GM08714 (cell line): ENCODE results near the gene PLA2G2C.
"Not testable (repeated sequence)": the region's sequence is repeated elsewhere in the genome, so short reads cannot be mapped to it uniquely, and the experiment has no call there.

Experiments
- H3K4me3 ChIP-seq: fragments of 200-500 bp; sonication (Bioruptor generic); 2 replicates; pipeline ENCODE4 v1.5.1; 2014; ENCODE audit warnings: mild to moderate bottlenecking, low read length, inconsistent platforms
- ZNF274 ChIP-seq: IDR thresholded peaks from 2 replicates; pipeline ENCODE4 v1.6.1; 2012; ENCODE audit warnings: mild to moderate bottlenecking, low read depth, low read length

PLA2G2C gene, protein sequence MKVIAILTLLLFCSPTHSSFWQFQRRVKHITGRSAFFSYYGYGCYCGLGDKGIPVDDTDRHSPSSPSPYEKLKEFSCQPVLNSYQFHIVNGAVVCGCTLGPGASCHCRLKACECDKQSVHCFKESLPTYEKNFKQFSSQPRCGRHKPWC

DNA sequence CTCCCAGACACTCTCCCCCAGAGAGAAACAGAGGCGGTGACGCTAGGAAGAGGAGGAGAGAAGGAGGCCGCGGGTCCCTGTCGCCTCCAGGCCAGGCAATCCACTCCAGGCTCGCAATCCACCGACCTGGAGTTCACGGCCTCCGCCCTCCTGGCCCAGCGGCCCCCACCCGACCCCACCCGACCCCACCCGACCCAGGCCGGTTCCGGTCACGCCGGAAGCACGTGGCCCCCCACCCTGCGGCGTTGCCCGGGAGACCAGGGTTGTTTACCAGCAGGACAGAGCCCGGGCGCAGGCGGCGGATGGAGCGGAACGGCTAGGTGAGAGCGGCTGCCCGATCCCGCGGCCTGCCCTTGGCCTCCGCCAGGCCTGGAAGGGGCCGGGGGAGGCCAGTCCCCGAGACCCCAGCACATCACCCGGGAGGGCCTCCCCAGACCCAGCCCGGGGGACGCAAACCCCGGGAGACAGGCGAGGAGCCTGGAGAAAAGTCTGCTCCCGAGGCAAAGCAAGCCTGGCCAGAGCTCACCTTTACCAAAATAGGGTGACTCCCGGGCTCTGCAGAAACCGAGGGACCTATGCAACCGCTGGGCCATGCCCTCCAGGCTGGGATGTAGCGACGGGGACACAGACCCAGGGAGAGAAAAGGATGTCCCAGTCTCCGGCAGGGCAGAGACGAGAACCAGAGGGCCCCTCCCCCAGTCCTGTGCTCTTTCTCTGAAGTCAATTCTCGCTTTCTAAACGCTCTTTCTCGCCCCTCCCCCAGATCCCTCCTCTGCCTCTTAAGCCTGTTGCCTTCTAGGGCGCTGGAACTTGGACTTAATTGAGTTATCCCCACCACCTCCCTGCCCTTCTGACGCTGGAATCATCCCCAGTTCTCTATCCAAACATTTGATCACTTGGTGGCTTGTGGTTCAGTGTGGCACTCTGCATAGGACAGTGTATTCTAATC lies at the start of gene PLA2G2C, which contains the start of gene UBXN10:
TSS of gene PLA2G2C (minus strand) at position 685 of the 949 bp plus-strand sequence. CDS start 9,155 bp downstream, outside the sequence.
TSS of gene UBXN10 (plus strand) at position 263 of the 949 bp plus-strand sequence. CDS start 4,466 bp downstream, outside the sequence.
- no peak for TF ChIP-seq ZNF274
- no peak within 1 kb of the TSS; the same call in 1 of the 2 replicates for H3K4me3 ChIP-seq

DNA sequence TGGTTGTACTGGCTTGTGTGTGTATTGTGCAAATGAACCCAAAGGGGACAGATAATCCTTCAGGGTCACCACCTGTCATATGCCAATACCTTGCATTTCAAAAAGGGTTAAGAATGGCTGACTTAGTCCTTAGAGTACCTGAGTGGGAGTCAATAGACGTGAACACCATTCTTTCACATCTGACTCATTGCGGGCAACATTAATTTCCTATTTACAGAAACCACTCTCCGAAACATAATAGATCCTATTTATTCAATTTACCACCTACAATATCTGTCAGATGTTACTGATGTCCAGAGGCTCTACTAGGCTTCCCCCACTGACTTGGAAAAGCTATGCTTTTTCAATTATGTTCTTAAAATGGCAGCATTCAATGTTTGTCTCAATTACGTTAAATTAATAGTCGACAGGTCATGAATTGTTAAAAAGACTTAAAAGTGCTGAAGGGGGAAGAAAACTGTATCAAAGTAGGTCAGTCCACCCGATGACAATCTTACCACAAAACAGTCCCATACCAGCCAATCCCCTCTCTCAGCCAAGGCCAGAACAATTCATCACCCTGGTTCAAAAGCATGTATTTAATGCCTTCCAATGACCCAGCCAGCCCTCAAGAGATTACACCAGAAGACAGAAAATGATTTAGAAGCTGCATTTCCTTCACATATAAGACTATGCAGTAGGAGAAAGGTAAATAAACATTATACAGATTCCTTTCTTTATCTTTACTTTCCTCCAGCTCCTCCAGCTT lies 48.6 kb upstream of the PLA2G2C start:
- no peak for TF ChIP-seq ZNF274
- no peak overlapping the region for H3K4me3 ChIP-seq

DNA sequence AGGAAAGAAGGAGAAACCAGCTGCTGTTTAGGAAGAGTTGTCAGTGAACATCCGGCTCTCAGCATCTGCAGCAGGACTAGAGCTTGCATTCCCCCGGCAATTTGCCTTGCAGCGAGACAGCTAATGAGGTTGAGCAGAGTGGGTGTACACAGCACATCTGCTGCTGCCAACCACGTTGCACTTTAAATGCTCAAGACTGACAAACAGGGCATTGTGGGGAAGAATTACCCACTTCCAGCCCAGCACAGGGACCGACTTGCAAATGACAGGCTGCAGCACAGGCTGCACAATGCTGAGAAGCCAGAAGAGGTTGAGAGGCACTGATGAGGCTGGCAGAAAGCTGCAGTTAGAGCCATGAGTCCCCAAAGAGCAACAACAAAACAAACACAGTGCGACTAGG lies 47.5 kb upstream of the PLA2G2C start:
- no peak overlapping the region for H3K4me3 ChIP-seq
- TF ChIP-seq ZNF274 = no peak

DNA sequence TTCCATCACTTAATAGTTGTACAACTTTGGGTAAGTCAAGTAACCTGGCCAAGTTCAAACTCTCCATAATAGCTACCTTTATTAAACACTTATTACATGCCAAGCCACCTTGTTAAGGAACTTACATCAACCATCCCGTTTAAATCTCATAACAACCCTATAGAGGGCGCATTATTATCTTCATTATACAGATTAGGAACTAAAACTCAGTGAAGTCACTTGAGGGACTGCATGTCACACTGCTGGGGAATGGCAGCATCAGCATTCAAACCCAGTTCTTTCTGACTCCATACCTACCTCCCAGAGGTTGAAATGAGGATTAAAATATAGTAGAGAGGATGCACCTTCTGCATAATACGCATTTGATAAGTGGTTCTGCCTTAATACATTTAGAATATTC lies 47.1 kb upstream of the PLA2G2C start:
- no peak for TF ChIP-seq ZNF274
- H3K4me3 ChIP-seq = no peak overlapping the region

DNA sequence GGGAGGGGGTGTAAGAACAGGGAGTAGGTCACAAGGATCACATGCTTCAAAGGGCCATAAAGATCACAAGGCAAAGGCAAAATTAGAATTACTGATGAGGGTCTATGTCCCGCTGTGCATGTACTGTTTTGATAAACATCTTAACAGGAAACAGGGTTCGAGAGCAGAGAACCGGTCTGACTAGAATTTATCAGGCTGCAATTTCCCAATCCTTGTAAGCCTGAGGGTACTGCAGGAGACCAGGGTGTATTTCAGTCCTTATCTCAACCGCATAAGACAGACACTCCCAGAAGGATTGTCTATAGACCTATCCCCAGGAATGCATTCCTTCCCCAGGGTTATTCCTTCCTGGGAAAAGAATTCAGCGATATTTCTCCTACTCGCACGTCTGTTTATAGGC lies 46.2 kb upstream of the PLA2G2C start:
- H3K4me3 ChIP-seq = not testable (repeated sequence)

DNA sequence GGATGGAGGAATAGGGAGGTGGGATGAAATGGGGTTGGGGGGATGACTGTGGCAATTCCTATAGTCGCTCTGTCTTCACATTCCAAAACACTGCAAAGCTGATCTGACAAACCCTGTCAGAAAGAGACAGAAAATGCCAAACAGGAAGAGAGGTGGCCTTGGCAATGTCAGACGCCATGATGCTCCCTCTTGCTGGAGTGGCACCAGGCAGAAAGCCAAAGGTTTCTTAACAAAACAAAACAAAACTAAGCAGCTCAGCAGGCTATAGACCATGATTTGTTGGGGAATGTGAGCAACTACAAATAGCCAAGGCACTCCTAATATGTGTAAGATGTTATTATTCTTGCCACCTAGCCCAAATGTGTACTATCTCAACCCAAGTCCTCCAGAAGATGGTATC lies 42.9 kb upstream of the PLA2G2C start:
- H3K4me3 ChIP-seq = no peak overlapping the region
- no peak for TF ChIP-seq ZNF274

DNA sequence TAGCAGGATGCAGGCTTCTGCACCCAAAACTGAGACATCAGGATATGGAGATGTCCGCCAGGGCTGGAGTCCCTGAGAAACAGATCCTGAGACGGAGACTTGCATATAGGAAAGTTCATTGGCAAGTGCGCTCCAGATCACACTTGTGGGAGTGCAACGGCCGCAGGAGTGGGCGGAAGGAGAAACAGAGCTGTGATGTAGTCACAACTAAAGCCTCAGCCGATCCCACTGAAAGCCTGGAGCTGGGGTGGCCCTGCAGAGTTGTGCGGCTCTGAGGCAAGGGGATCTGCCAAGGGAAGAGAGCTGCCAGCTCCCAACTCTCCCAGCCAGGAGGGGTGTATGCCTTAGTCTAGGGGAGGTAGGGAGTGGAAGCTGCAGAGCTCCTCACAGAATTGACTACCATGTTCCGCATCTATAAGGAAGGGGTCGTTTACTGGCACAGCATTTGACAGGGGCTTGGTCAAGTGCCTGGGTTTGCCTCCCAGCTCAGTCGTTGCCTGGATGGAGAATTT lies 42.1 kb upstream of the PLA2G2C start:
- H3K4me3 ChIP-seq = no peak overlapping the region
- TF ChIP-seq ZNF274 = no peak

DNA sequence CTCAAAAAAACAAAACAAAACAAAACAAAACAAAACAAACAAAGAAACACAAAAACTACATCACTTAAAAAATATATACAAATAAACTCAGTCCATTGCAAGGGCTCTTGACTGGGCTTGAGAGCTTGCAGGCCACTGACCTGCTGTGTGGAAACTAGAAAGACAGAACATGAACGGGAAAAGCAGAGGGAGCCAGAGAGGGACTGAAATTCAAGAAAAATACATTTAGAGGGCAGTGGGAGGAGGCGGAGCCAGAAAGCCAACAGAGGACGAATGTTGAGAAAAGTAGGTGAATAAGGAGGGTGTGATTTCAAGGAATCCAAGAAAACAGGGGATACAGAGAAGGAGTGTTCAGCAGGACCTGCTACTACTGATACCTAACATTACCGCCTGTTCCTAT lies 41.4 kb upstream of the PLA2G2C start:
- H3K4me3 ChIP-seq = no peak overlapping the region
- no peak for TF ChIP-seq ZNF274

DNA sequence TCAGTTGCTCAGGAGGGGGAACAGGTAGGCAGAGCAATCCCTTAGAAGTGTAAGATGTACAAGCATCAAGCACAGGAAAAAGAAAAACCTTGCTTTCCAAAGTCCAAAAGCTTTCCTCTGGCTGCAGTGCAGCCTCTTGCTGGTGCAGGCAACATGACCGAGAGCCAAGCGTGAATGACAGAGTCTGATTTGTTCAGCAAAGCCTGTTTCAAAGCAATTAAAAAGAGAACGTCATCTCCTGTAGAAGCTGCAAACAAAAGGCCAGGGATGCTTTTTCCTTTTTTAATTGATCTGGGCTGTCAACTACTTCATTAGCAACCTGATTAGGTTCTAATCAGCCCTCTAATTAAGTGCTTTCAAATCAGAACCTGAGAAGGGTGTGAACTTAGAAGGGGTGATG lies 38.2 kb upstream of the PLA2G2C start:
- no peak overlapping the region for H3K4me3 ChIP-seq
- TF ChIP-seq ZNF274 = no peak

DNA sequence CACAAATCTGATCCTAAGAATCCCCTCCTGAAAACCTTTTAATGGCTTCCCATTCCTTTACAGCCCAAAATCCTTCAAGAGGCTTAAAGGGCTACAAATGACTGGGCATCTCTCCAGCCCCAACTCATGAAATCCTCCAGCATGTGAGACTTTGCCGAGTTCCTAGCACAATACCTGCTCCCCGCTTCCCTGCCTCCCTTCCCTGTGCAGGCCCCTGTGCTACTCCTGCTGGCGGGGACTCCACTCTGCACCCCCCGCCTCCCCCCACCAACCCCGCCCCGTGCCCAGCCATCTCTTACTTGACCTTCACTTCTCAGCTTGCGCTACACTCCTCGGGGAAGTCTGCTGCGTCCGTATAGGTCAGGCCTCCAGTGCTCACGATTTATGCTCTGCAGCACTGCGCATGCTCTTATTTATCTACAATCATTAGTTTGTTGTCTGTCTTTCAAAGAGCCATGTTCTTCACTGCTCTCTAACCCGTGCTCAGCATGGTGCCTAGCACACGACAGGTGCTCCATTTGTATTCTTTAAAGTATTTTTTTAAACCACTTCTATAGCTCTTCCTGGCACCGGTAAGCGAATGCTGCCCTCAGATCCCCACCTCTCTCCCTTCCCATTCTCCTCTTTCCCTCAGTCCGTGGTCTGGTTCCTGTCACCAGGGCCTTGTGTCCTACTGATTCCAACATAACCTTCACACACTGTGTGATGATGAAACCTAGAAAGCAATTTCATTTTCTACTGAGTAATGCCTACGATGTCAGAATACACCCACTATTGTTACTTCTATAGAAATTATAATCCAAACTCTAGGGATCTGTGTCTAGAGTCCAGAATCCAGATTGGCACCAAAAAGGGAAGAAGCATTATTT lies 37.5 kb upstream of the PLA2G2C start:
- H3K4me3 ChIP-seq = no peak overlapping the region
- TF ChIP-seq ZNF274 = no peak

DNA sequence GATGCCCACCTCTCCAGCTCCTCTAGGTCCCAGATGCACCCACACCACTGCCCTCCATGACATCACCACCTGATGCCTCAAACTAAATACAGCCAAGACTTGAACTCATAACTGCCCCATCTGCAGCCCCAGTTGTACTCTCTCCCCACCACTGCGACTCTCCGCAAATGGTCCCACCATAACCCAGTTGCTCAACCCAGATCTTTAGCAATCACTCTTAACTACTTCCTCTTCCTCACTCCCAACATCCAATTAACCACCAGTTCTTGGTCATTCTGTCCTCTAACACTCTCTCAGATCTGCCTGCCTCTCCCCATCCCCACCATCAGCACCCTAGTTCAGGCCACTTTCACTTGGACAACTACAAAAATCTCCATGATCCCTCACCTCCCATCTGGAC lies 36.8 kb upstream of the PLA2G2C start:
- TF ChIP-seq ZNF274 = no peak
- H3K4me3 ChIP-seq = no peak overlapping the region

DNA sequence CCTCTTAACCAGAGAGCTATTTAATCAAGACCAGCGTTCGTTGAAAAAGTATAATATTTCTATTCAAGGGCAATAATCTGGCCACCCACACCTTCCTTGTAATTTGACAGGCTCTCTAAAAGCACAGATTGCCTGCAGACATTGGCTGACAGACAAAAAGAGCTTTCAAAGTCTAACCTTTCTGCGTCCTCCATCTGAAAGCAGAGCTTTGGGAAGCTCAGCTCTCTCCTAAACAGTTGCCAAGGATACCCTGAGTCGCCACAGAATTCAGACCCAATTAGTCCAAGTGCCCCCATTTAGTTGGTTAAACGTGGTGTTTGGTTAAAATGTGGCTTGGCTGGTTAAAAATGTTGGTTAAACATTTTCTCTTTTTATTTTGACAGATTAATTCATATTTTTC lies 33.7 kb upstream of the PLA2G2C start:
- TF ChIP-seq ZNF274 = no peak
- H3K4me3 ChIP-seq = no peak overlapping the region

DNA sequence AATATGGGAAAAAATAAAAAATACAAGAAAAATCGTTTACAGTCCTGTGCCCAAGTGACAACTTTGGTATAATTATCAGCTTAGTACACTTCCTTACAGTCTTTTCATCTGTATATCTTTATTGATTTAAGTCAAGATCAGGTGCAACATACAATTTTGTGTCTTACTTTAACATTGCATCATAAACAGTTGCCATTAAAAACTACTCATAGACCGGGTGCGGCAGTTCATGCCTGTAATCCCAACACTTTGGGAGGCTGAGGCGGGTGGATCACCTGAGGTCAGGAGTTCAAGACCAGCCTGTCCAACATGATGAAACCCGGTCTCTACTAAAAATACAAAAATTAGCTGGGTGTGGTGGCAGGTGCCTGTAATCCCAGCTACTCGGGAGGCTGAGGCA lies 32.7 kb upstream of the PLA2G2C start:
- not testable (repeated sequence) for H3K4me3 ChIP-seq

DNA sequence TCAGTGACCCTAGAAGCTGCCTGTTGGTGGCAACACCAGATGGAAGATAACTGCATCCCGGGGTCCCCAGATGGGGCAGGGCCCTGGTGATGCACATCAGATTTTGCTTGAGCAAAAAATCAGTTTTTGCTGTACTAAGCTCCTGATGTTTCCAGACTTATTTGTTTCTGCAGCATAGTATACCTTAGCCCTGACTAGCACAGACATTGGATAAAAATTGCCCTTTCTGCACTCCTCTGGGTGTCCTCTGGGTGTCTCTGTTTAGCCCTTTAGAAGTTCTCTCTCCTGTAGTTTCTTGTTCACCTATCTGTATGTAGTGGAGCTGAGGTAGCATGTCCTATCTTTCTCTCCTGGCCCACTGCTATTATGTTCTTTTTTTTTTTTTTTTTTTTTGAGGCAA lies 30.3 kb upstream of the PLA2G2C start:
- TF ChIP-seq ZNF274 = no peak
- H3K4me3 ChIP-seq = no peak overlapping the region
